ENCODE measurements around the gene ABHD8. TPM values are rescaled to one million over a fixed set of nuclear protein-coding genes. Genes with fewer than 3 reads are reported as not detected.

ABHD8 gene
- total and polyA plus RNA-seq, 2 of the 4 experiments (the other 2 are of a cell fraction), result 3.9 to 10.2 TPM

DNA sequence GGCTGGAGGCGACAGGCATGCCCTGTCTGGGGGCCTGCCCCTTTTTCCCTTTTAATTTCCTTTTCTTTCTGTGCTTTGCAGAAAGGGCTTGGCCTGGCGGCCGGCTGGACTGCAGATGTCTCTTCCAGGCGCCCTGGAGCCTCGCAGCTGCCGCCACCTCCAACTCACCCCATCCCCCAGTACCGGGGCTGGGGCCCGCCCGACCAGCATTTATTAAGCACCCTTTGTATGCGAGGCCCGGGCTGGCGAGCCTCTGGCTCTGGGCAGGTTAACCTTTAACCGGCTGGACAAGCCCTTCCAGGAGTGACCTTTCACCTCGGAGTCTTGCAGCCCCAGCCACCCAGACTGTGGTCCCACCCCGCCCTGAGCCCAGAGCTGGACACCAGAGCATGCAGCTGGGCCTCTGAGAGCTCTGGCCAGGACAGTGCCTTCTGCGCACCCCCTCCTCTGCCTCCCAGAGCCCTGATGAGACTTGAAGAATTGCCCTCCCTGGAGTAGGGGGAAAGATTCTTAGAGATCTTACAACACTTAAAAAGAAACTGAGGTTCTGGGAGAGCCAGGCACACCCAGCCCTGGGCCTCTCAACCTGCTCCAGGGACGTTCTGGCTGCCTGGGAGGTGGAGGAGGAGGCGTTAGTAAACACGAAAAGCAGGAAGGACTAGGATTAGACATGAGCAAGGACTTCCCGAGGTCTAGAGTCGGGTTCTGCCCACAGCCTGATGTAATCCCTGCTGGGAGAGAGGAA lies 56.4 kb downstream of the ABHD8 start:
- ATAC-seq (ENCODE audit: low read depth), result peak; percentile 1
- Histone ChIP-seq H2BK5ac (ENCODE audit: low read depth, low read length, poor library complexity, severe bottlenecking) (peak overlapping the region; percentile 93), H2AK5ac (ENCODE audit: low read depth, low read length) (peak overlapping the region; percentile 98; the same call in 1 of the 2 replicates), H2AK9ac (replicated peaks; ENCODE audit: low read depth, low read length, poor library complexity) (peak overlapping the region; percentile 99), H3K9me1 (ENCODE audit: insufficient read depth, low read length) (0 out of 2 replicates have a peak, but pooled peaks cover 5% of the 10 kb centered on the region), H4K20me1 (ENCODE audit: insufficient read depth, low read length) (peaks cover 19% of the 10 kb centered on the region), H2BK120ac (ENCODE audit: low read depth, low read length) (peak overlapping the region; percentile 90), H3K9me3 (ENCODE audit: control insufficient read depth, insufficient read depth, low read length) (no peaks in the 10 kb centered on the region), H3K4me2 (ENCODE audit: low read depth, low read length) (peak overlapping the region; percentile 93), H3K23ac (ENCODE audit: low read depth, low read length) (peak overlapping the region; percentile 66), H3K27me3 (ENCODE audit: control insufficient read depth, insufficient read depth, low read length) (no peaks in the 10 kb centered on the region), H3K27ac (ENCODE audit: insufficient read depth, low read length) (peak overlapping the region; percentile 97), H3K56ac (ENCODE audit: extremely low read depth, insufficient read depth, low read length) (peak overlapping the region; percentile 72), H4K5ac (ENCODE audit: low read depth, low read length) (peak overlapping the region; percentile 6), H2BK15ac (ENCODE audit: low read depth, low read length) (0 out of 3 replicates have a peak overlapping the region, but pooled peaks have one; percentile 32), H4K8ac (ENCODE audit: low read depth in 2 of 2, low read length in 2 of 2) (peak overlapping the region; percentile 91 to 94; a peak in 2 of 4 replicates), H2AFZ (replicated peaks; ENCODE audit: low read length, poor library complexity) (peak overlapping the region; percentile 100), H3K4me3 (ENCODE audit: insufficient read depth, low read depth, low read length) (no peak overlapping the region), H3K36me3 (ENCODE audit: control insufficient read depth, insufficient read depth, low read length) (no peaks in the 10 kb centered on the region), H3K4ac (ENCODE audit: low read depth, low read length) (peak overlapping the region; percentile 95), H3K79me1 (ENCODE audit: low read depth in 1 of 2, low read length in 2 of 2) (peaks cover 5 to 32% of the 10 kb centered on the region in 2 experiments), H3K9ac (ENCODE audit: low read depth, low read length) (peak overlapping the region; percentile 22; the same call in 1 of the 2 replicates), H3K18ac (ENCODE audit: low read depth, low read length) (peak overlapping the region; percentile 0; the same call in 1 of the 2 replicates), H3K4me1 (ENCODE audit: control insufficient read depth, insufficient read depth, low read length) (peaks cover 10% of the 10 kb centered on the region), H3K14ac (replicated peaks; ENCODE audit: low read depth, low read length) (0 out of 2 replicates have a peak overlapping the region, but pooled peaks have one; percentile 35), H2BK20ac (ENCODE audit: low read depth, low read length) (peak overlapping the region; percentile 63; the same call in 1 of the 2 replicates), H4K91ac (ENCODE audit: insufficient read depth, low read depth, low read length) (peak overlapping the region; percentile 82)
- in situ Hi-C loops (cut with MboI; ENCODE audit: low sequenced_read_pairs), result no loop called here
- POLR2A ChIA-PET (ENCODE audit: unreplicated experiment), result no interaction called here
- intact Hi-C loops (cut with micrococcal nuclease), result no loop called here
- BruUV-seq (replicated peaks), result no TSS peak
- CTCF ChIA-PET, result no interaction called here
- WGBS, 2 experiments (ENCODE audit: extremely low coverage in 2 of 2, insufficient read length in 1 of 2), result 13% methylated on average over 6 of the region's 21 CpGs; no CpG with 5 or more reads in 1 of the 2 experiments
- dilution Hi-C loops (cut with HindIII; ENCODE audit: low sequenced_read_pairs, unreplicated experiment), result no loop called here
- TF ChIP-seq RCOR1 (IDR thresholded peaks at IDR 0.05; ENCODE audit: insufficient replicate concordance, low read length), result peak; percentile 72
- TF ChIP-seq ELK1 (IDR thresholded peaks at IDR 0.05; ENCODE audit: borderline replicate concordance, low read depth, low read length), result no peak
- peak; percentile 23 for DNase-seq

Measured in IMR-90 (cell line).